Motor neuron (in vitro differentiated cells): ENCODE results near the gene SLC9A3. TPM values are rescaled to one million over a fixed set of nuclear protein-coding genes. Genes with fewer than 3 reads are reported as not detected.

Experiments
- ATAC-seq, 8 experiments: fragments of 200-7000 bp; cut with Tn5 transposase; replicated peaks in 6 of 8; 2 replicates each; pipeline ENCODE4 v1.8.0; 2021; ENCODE audit warnings: mild to moderate bottlenecking in 8 of 8, moderate library complexity in 8 of 8
- H3K27ac ChIP-seq, 2 donors: fragments of 250-450 bp; sonication (Bioruptor Pico); 2 replicates each; pipeline ENCODE4 v1.9.0; 2021; ENCODE audit warnings: antibody characterized with exemption in 2 of 2, mild to moderate bottlenecking in 2 of 2, moderate library complexity in 1 of 2
- H3K4me1 ChIP-seq, 2 donors: fragments of 250-450 bp; sonication (Bioruptor Pico); replicated peaks in 1 of 2; 2 replicates each; pipeline ENCODE4 v1.6.1; 2021; ENCODE audit warnings: antibody characterized with exemption in 2 of 2, mild to moderate bottlenecking in 2 of 2, moderate library complexity in 1 of 2
- H3K4me3 ChIP-seq, 5 donors: fragments of 250-450 bp; sonication (Bioruptor Pico); 2 replicates each; pipeline ENCODE4 v1.9.0; 2021; ENCODE audit warnings: antibody characterized with exemption in 5 of 5, mild to moderate bottlenecking in 5 of 5, moderate library complexity in 4 of 5
- WGBS, 10 experiments: fragments of 450-650 bp; shearing (Covaris generic); methylation state at CpG; one replicate each; pipeline ENCODE4 v1.0.0; 2022; 5-methylcytosine and 5-hydroxymethylcytosine counted together
- in situ Hi-C, 9 experiments: fragments of 400-800 bp; cut with MboI; loops; one replicate each; pipeline ENCODE4 v1.15.0; 2021; ENCODE audit warnings: low sequenced_read_pairs in 9 of 9, low pct_unique_long_range_greater_than_20kb in 2 of 9; ENCODE audit not compliant: unreplicated experiment in 9 of 9
- total RNA-seq, 8 experiments: library from RNA; unstranded; fragments of 300-600 nt; gene quantifications; 2 replicates each; pipeline versions ENCODE4 v1.2.3 to v1.2.4, GENCODE V29; 2022

Gene SLC9A3
- total RNA-seq, 8 experiments from 2014 or later = 0.97 to 92.5 (median 1.6) TPM

DNA sequence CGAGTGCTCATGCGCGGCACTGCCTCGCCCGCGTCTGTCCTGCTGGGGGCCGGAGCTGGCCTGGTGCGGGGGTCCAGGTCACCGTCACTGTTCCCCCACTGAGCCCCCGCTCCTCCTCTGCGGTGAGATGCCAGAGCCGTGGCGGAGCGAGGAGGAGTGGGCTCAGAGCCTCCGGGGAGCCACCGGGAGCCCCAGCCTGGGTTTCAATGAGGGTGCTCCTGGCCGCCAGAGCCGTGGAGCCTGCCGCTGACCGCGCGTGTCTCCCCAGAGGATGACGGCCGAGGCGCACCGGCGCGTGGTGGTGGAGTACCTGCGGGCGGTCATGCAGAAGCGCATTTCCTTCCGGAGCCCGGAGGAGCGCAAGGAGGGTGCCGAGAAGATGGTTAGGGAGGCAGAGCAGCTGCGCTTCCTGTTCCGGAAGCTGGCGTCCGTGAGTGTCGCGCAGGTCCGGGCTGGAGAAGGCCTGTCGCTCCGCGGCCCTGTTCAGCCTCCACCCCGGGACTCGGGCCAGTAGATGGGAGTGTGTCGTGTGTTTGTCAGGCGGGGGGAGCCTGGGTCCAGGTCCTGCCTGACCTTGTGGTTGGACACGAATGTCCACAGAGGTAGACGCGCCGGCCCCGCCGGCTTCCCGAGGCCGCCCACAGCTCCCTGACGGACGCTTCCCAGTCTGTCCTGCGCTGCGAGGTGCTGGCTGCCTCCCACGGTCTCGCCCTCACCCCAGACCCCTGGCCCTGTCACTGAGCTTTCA is 59.2 kb downstream of the SLC9A3 start:
- Histone ChIP-seq H3K27ac (no peak overlapping the region), H3K4me1 (no peaks in the 10 kb centered on the region), H3K4me3 (no peak overlapping the region)
- ATAC-seq = peak in 1 of 8 experiments; percentile 24
- WGBS, 10 experiments = 47 to 100% (median 90%) methylated on average over 2 to 13 of the region's 63 CpGs; no CpG with 5 or more reads in 3 of the 10 experiments
- in situ Hi-C loops = no loop called here

GRCh38 chr5:464446-464842 is 59.8 kb downstream of the SLC9A3 start:
- in situ Hi-C loops = no loop called here
- 80 to 100% (median 98%) methylated on average over 1 to 5 of the region's 19 CpGs; no CpG with 5 or more reads in 4 of the 10 experiments for WGBS, 10 experiments
- no peak overlapping the region for H3K4me3 ChIP-seq
- H3K4me1 ChIP-seq = no peaks in the 10 kb centered on the region
- ATAC-seq = peak in 1 of 8 experiments; percentile 17
- H3K27ac ChIP-seq = no peak overlapping the region

GRCh38 chr5:463952-464351 is 60.3 kb downstream of the SLC9A3 start:
- Histone ChIP-seq H3K4me1 (no peaks in the 10 kb centered on the region), H3K27ac (no peak overlapping the region), H3K4me3 (no peak overlapping the region)
- in situ Hi-C loops = no loop called here
- WGBS, 10 experiments = 68 to 96% (median 87%) methylated on average over 5 to 15 of the region's 18 CpGs; no CpG with 5 or more reads in 1 of the 10 experiments
- ATAC-seq = no peak

DNA sequence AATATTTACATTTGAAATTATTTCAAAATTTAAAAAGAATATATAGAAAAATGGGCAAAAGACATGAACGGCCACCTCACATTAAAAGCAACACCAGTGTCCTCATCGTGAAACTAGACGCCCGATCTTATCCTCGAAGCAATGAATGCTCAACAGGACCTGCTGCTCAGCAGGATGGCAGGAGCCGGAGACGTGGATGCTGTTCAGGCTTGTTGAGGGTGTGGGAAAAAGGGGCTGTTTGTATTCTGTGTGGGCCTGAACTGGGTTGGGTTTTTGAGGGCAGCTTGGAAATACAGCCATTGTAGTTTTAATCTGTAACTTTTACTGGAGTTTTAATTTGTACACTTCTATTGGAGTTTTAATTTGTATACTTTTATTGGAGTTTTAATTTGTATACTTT is 60.9 kb downstream of the SLC9A3 start:
- no peak for ATAC-seq
- WGBS, 10 experiments = 74 to 100% (median 84%) methylated on average over 1 to 7 of the region's 7 CpGs; no CpG with 5 or more reads in 1 of the 10 experiments
- H3K4me1 ChIP-seq = no peaks in the 10 kb centered on the region
- no peak overlapping the region for H3K4me3 ChIP-seq
- H3K27ac ChIP-seq = no peak overlapping the region
- in situ Hi-C loops = no loop called here

DNA sequence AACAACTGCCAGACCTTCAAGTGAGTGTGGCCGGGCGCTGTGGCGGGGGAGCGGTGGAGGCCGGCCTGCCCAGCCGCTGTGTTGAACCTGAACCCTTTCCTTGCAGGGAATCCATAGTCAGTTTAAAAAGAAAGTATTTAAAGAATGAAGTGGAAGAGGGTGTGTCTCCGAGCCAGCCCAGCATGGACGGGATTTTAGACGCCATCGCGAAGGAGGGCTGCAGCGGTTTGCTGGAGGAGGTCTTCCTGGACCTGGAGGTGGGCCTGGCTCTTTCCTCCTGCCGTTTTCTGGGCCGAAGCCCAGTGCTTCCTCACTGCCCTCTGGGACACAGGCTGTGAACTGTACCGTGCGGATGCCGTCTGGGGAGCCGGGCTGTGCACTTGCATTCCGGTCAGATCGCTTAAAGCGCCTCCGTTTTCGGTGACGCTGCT is 62.2 kb downstream of the SLC9A3 start:
- Histone ChIP-seq H3K4me3 (no peak overlapping the region), H3K4me1 (no peaks in the 10 kb centered on the region), H3K27ac (no peak overlapping the region)
- ATAC-seq = no peak
- in situ Hi-C loops = no loop called here
- WGBS, 10 experiments = 83 to 100% (median 96%) methylated on average over 3 to 18 of the region's 24 CpGs; no CpG with 5 or more reads in 1 of the 10 experiments

- WGBS, 10 experiments = 25 to 97% (median 73%) methylated on average over 1 to 6 of the region's 8 CpGs; no CpG with 5 or more reads in 5 of the 10 experiments
- no peak overlapping the region for H3K4me3 ChIP-seq
- H3K27ac ChIP-seq = no peak overlapping the region
- no peak for ATAC-seq
- in situ Hi-C loops = no loop called here
- H3K4me1 ChIP-seq = no peaks in the 10 kb centered on the region
Measured at GRCh38 chr5:460273-460625, 64.0 kb downstream of the SLC9A3 start.

GRCh38 chr5:459562-460272 is 64.5 kb downstream of the SLC9A3 start:
- no peaks in the 10 kb centered on the region for H3K4me1 ChIP-seq
- in situ Hi-C loops = no loop called here
- no peak overlapping the region for H3K4me3 ChIP-seq
- WGBS, 10 experiments = 90 to 100% (median 95%) methylated on average over 1 to 10 of the region's 24 CpGs; no CpG with 5 or more reads in 2 of the 10 experiments
- ATAC-seq = no peak
- H3K27ac ChIP-seq = no peak overlapping the region

DNA sequence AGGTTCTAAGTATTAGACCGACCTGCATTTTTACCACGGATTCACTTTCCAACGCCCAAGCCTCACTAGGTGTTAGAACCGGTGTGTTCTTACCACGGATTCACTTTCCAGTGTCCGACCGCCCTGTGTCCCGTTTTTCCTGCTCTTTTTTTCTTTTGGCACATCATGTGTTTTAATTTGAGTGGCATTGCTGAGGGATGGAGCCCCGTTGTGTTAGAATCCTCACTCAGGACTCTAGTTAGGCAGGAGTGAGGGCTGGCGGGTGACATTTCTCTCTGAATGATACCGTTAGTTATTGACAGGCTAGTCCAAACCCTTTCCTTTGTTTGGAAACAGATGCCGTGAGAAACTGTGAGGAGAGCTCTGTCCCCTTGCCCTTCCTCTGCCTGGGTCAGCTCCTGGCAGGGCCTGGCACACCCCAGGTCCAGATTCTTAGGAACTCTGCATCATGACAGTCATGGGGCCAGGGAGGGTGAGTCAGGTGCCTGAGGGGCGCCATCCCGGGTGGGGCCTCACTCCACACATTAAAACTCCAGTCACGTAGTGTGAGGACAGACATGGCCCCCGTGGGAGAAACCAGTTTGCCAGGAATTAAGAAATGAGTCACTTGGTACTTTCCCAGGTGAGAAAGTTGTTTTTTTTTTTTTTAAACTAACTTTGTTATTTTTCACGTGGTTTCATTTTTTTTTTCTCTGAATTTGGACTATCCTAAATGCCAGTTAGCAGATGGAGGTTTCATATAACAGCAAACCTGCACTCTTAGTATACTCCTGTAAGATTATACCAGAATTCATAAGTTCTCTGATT is 65.5 kb downstream of the SLC9A3 start:
- 52 to 94% (median 88%) methylated on average over 3 to 15 of the region's 17 CpGs for WGBS, 10 experiments
- ATAC-seq = peak in 3 of 8 experiments; percentile 52 to 99 (median 96)
- no peak overlapping the region for H3K27ac ChIP-seq
- no peak overlapping the region for H3K4me3 ChIP-seq
- in situ Hi-C loops = no loop called here
- H3K4me1 ChIP-seq = no peaks in the 10 kb centered on the region

- in situ Hi-C loops = no loop called here
- ATAC-seq = no peak
- Histone ChIP-seq H3K27ac (no peak overlapping the region), H3K4me3 (no peak overlapping the region), H3K4me1 (no peaks in the 10 kb centered on the region)
- 80 to 100% (median 93%) methylated on average over 1 to 6 of the region's 19 CpGs; no CpG with 5 or more reads in 5 of the 10 experiments for whole genome bisulfite sequencing, 10 experiments
Measured at GRCh38 chr5:457195-457961, 66.9 kb downstream of the SLC9A3 start.

DNA sequence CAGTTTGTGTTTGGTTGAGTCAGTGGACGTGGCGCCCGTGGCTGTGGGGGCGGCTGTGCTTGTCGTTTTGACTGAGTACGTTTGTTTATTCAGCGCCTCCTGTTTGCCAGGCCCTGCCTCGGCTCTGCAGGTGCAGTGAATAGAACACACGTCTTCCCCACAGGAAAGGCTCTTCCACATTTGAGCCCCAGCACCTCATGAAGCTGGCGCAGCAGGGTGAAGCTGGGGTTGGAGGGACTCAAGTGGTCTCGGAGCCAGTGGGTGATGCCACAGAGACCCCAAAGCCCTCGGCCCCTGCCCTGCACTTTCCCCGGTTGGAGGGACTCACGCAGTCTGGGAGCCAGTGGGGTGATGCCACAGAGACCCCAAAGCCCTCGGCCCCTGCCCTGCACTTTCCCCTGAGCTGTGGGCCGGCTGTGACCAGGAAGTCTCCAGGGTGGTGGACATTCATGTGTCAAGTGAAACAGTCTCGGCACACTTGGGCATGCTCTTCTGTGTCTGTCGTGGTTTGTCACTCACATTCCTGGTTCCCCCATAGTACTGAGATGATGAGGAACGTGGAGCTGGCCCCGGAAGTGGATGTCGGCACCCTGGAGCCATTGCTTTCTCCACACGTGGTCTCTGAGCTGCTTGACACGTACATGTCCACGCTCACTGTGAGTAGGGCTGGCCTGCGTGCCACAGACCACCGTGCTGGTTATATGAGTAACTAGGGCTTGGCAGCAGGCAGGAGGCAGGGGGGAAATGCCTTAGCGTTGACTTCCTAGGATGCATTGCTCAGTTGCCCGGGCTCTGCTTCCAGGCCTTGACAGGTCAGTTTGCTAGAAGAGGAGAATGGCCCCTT is 67.7 kb downstream of the SLC9A3 start:
- ATAC-seq = no peak
- no peak overlapping the region for H3K27ac ChIP-seq
- WGBS, 10 experiments = 20 to 100% (median 88%) methylated on average over 1 to 15 of the region's 28 CpGs; no CpG with 5 or more reads in 1 of the 10 experiments
- no peak overlapping the region for H3K4me3 ChIP-seq
- in situ Hi-C loops = no loop called here
- H3K4me1 ChIP-seq = no peaks in the 10 kb centered on the region

- Histone ChIP-seq H3K4me3 (no peak overlapping the region), H3K27ac (no peak overlapping the region), H3K4me1 (no peaks in the 10 kb centered on the region)
- no peak for ATAC-seq
- 88 to 100% (median 94%) methylated on average over 2 to 8 of the region's 11 CpGs; no CpG with 5 or more reads in 6 of the 10 experiments for WGBS, 10 experiments
- in situ Hi-C loops = no loop called here
Measured at GRCh38 chr5:455806-456205, 68.4 kb downstream of the SLC9A3 start.

- in situ Hi-C loops = no loop called here
- Histone ChIP-seq H3K27ac (no peak overlapping the region), H3K4me3 (no peak overlapping the region), H3K4me1 (no peaks in the 10 kb centered on the region)
- peak in 4 of 8 experiments; percentile 12 to 32 (median 24) for ATAC-seq
- WGBS, 10 experiments = 59 to 94% (median 78%) methylated on average over 3 to 9 of the region's 11 CpGs
Measured at GRCh38 chr5:454936-455335, 69.3 kb downstream of the SLC9A3 start.
